ENCODE measurements around the gene PPP1R10. TPM values are rescaled to one million over a fixed set of nuclear protein-coding genes. Genes with fewer than 3 reads are reported as not detected.

The PPP1R10 gene
- total and polyA plus RNA-seq, 2 of the 13 experiments (the other 11 are each of a cell fraction or from before 2014, with no cell fraction given): 26.3 to 38.4 TPM

- TF ChIP-seq MLXIP (CRISPR knock-in tag; IDR thresholded peaks at IDR 0.05; ENCODE audit: borderline replicate concordance) (peak; percentile 46; the same call in 1 of the 2 replicates), ZNF207 (IDR thresholded peaks at IDR 0.05; ENCODE audit: borderline replicate concordance) (no peak), HNRNPK (IDR thresholded peaks at IDR 0.05; ENCODE audit: low read depth, low read length, poor library complexity, severe bottlenecking) (peak; percentile 81), GMEB2 (CRISPR knock-in tag; IDR thresholded peaks at IDR 0.05; ENCODE audit: low read depth) (no peak; the same call in 1 of the 2 replicates), ZNF761 (CRISPR knock-in tag; conservative IDR thresholded peaks at IDR 0.05) (peak; percentile 83), YEATS4 (CRISPR knock-in tag; IDR thresholded peaks at IDR 0.05; ENCODE audit: borderline replicate concordance) (peak; percentile 98), DDIT3 (CRISPR knock-in tag; IDR thresholded peaks at IDR 0.05) (0 out of 2 replicates have a peak, but pooled peaks have one; percentile 47), PLRG1 (conservative IDR thresholded peaks at IDR 0.05) (no peak), ZMYM2 (CRISPR knock-in tag; IDR thresholded peaks at IDR 0.05) (no peak), MXI1 (IDR thresholded peaks at IDR 0.05; ENCODE audit: borderline replicate concordance, low read depth, low read length) (peak; percentile 99), ZNF33B (CRISPR knock-in tag; IDR thresholded peaks at IDR 0.05) (peak; percentile 94), MTF1 (CRISPR knock-in tag; IDR thresholded peaks at IDR 0.05) (no peak; the same call in 1 of the 2 replicates), ZNF703 (CRISPR knock-in tag; IDR thresholded peaks at IDR 0.05; ENCODE audit: borderline replicate concordance) (no peak), ZNF281 (CRISPR knock-in tag; IDR thresholded peaks at IDR 0.05; ENCODE audit: borderline replicate concordance) (peak; percentile 52; the same call in 1 of the 2 replicates), HCFC1 (IDR thresholded peaks at IDR 0.05; ENCODE audit: low read depth, low read length) (peak; percentile 48), CEBPG (CRISPR knock-in tag; IDR thresholded peaks at IDR 0.05) (peak; percentile 72), ZNF430 (CRISPR knock-in tag; IDR thresholded peaks at IDR 0.05) (peak; percentile 97), MTA3 (CRISPR knock-in tag; IDR thresholded peaks at IDR 0.05) (no peak), ZNF777 (CRISPR knock-in tag; IDR thresholded peaks at IDR 0.05) (peak; percentile 64; the same call in 1 of the 2 replicates), KLF11 (CRISPR knock-in tag; IDR thresholded peaks at IDR 0.05) (peak; percentile 95), MTA1 (CRISPR knock-in tag; IDR thresholded peaks at IDR 0.05; ENCODE audit: borderline replicate concordance) (peak; percentile 57; the same call in 1 of the 2 replicates), ATF7-NPFF (CRISPR knock-in tag; IDR thresholded peaks at IDR 0.05; ENCODE audit: low read depth) (peak; percentile 94), AKAP8 (CRISPR knock-in tag; IDR thresholded peaks at IDR 0.05) (peak; percentile 93), ETV5 (CRISPR knock-in tag; IDR thresholded peaks at IDR 0.05; ENCODE audit: borderline replicate concordance) (peak; percentile 96)
Observed at GRCh38 chr6:30571075-30571761, 45.8 kb downstream of the PPP1R10 start, which contains the start of gene ABCF1 (continued).
